GM19372 (cell line): ENCODE results near the gene PLA2G5.
"Not testable (repeated sequence)": the region's sequence is repeated elsewhere in the genome, so short reads cannot be mapped to it uniquely, and the experiment has no call there.

Experiments
- ATAC-seq: cut with Tn5 transposase; IDR thresholded peaks from one replicate; pipeline ENCODE4 v1.9.1; 2021; ENCODE audit warnings: mild to moderate bottlenecking, low read depth, moderate library complexity; ENCODE audit not compliant: unreplicated experiment

The PLA2G5 gene

GRCh38 chr1:20114021-20114648, 44.1 kb downstream of the PLA2G5 start:
- ATAC-seq = no peak

DNA sequence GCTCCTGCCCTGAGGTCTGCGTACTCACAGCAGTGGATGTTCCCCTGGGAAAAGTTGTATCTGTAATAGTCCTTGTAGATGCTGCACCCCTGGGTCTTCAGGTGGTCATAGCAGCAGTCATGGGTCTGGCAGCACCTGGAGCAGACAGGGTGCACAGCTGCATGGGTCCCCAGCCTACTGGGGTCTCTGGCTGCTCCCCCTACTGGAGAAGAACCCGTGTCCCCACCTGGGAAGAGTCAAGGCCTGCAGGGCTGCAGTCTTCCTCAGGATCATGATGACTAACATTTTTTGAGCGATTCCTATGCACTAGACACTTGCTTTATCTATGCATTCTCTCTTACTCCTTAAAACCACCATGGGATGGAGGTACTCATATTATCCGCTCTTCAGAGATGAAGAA, 45.5 kb downstream of the PLA2G5 start:
- no peak for ATAC-seq

- ATAC-seq = no peak
Measured at GRCh38 chr1:20115916-20116315, 45.9 kb downstream of the PLA2G5 start.

- ATAC-seq = no peak
Measured at GRCh38 chr1:20117236-20117635, 47.2 kb downstream of the PLA2G5 start.

- ATAC-seq = no peak
Measured at GRCh38 chr1:20119347-20119746, 49.4 kb downstream of the PLA2G5 start, which contains the start of gene PLA2G2D. PLA2G2D (minus strand) TSS chr1:20119536; CDS start chr1:20119498, 38 bp downstream.

DNA sequence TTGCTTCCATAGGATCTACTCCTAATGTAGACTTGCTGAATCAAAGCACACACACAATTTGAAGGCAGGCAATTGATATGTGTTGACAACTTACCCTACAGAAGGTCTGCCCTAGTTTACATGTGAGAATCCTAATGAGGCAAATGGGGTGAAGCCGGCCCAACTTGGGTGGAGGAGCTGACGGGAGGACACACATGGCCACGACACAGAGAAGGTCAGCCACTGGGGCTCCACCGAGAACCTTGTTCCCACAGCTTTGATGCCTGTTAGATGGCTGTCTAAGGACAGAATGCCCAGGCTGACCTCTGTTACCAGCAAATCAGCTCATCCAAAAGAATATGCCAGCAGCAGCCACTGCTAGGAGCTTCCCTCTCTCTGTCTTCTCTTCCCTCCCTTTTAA, 50.8 kb downstream of the PLA2G5 start:
- no peak for ATAC-seq

DNA sequence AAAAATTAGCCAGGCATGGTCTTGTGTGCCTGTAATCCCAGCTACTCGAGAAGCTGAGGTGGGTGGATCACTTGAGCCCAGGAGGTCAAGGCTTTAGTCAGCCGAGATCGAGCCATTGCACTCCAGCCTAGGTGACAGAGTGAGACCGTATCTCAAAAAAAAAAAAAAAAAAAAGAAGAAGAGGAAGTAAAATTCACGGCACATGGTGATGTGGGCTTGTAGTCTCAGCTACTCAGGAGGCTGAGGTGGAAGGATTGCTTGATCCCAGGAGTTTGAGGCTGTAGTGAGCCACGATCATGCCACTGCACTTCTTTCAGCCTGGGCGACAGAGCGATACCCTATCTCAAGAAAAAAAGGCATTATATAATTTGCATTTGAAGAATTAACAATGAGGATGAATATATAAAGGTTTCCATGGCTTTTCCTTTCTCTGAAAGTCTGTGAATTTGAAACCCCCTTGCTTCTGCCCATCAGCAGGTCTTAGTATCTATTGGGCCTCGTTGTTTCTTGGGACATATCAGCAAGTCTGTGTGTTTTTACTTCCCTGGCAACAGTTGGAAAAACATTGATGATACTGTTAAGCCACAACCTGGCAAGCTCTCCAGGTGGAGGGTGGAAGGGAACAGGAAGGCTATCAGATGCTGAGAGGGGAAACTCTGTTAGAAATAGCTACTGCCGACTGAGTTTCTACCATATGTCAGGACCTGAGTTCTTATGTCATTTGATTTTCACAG, 53.9 kb downstream of the PLA2G5 start:
- ATAC-seq = no peak

DNA sequence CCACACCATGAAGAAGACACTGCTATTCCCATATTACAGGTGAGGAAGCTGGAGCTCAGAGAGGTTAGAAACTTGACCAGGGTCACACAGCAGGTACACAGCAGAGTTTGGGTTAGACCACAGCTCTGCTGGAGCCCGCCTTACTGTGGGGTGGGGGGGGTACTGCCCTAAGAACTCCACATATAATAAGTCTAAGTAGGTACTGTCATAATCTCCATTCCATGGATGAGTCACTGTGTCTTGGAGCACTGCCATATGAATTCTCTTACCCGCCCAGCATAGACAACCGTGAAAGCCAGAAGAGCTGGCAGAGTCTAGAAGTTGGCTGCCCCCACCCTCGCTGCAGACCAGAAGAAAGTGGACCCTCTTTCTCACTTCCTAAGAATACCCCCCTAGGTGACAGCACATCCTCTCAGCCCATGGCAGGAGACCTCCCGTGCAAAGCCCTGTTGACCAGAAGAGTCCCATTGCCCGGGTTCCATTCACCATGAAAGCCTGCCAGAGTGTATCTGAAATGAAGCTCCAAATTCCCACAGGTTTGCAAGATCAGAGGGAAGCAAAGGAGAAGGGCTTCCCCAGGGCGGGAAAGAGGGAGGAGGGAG, 54.6 kb downstream of the PLA2G5 start:
- ATAC-seq = no peak

GRCh38 chr1:20125100-20125499, 55.1 kb downstream of the PLA2G5 start:
- ATAC-seq = no peak

DNA sequence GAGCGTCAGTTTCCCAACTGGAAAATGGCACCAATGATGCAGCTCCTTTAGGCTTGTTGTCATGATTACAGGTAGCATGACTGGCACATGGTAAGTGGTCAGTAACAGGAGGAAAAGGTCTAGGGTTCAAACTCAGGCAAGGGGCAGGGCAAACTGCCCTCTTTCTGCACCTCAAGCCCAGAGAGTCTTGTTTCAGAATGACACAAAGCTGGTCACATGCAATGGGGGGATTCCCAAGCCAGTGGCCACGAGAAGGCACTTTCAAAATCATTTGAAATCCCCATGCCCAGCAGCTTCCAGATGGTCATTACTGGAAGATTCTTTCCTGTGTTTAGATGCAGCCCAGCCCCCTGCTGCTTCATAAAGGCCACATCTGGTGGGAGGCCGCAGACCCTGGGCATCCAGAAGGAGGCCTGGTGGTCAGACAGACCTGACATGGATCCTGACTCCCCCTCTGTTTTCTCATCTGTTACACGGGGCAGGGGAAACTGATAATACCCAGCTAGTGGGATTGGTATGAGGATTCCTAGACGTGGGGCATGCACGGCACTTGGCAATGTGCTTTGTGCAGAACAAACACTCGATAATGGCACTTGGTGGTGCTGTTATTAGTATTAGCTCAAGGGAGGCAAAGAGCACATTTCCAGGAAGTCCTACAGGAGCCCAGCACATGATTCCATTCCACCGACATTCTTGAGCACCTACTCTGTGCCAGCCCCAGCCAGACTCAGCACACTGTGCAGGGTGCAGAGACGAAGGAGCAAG, 56.2 kb downstream of the PLA2G5 start:
- ATAC-seq = no peak

DNA sequence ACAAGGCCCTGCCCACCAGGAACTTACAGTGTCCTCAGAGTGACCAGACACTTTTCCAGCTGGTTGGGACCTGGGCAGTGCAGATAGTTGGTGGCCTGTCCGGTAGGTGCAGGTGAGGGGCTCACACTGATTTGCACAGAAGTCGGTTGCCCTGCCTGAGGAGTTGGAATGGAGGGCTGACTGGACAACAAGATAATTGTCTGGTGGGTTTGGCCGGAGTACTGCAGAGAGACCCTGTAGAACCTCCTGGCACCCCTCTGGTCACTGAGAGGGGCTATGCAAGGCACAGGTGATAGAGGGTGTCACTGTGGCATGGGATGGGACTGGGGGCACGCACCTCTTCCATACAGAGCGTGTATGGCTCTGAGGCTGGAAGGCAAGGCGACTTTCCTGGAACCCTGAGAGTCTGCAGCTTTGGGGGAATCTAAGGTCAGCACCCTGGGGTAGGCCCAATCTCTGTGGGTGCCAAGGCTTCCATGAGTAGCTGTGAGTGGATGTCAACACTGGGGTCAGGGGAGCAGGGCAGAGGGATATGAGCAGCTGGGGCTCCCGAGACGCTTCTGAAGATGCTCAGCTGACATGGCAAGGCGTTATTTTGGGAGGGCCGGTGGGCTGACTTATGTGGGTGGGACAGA, 56.9 kb downstream of the PLA2G5 start:
- ATAC-seq = no peak

DNA sequence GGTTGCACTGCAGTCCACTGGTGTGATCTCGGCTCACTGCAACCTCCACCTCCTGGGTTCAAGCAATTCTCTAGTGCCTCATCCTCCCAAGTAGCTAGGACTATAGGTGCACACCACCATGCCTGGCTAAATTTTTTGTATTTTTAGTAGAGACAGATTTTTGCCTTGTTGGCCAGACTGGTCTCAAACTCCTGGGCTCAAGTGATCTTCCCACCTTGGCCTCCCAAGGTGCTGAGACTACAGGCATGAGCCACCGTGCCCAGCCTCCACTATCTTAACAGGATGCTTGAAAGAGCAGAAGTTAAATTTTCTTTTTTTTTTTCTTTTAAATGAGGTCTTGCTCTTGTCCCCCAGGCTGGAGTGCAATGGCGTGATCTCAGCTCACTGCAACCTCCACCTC, 60.5 kb downstream of the PLA2G5 start:
- not testable (repeated sequence) for ATAC-seq

- ATAC-seq = no peak
Measured at GRCh38 chr1:20134995-20135394, 65.0 kb downstream of the PLA2G5 start.

- ATAC-seq = no peak
Measured at GRCh38 chr1:20136249-20136648, 66.3 kb downstream of the PLA2G5 start.

GRCh38 chr1:20137055-20137454, 67.1 kb downstream of the PLA2G5 start:
- ATAC-seq = no peak

GRCh38 chr1:20137604-20138003, 67.6 kb downstream of the PLA2G5 start:
- ATAC-seq = no peak

GRCh38 chr1:20138346-20138745, 68.4 kb downstream of the PLA2G5 start:
- ATAC-seq = no peak

DNA sequence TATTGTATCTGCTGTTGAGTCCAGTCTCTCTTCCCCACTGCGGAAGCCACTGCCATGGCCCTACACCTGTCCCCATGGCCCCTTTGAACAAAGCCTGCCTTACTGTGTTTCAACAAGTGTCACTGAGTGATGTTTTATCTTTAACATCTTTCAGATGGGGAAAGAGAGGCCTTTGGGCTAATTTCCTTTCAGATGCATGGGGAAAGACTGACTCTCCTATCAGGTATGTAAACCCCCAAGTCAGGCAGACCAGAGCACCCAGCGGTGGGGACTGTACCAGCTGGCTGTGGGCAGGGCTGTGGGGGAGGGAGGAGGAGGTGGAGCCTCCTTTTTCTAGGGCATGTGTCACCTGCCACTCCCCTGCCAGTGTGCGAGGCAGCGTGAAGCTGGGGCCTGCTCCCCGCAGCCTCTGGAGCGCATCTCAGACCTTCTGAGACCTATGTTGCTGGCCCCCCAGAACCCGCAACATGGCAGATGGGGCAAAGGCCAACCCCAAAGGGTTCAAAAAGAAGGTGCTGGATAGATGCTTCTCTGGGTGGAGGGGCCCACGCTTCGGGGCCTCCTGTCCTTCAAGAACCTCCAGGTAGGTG, 69.1 kb downstream of the PLA2G5 start, which contains the start of gene PLA2G2F:
Gene PLA2G2F, plus strand, starts transcription at position 363 of the 590 bp plus-strand sequence. Its CDS starts 105 bp downstream, at position 468.
- ATAC-seq = no peak

DNA sequence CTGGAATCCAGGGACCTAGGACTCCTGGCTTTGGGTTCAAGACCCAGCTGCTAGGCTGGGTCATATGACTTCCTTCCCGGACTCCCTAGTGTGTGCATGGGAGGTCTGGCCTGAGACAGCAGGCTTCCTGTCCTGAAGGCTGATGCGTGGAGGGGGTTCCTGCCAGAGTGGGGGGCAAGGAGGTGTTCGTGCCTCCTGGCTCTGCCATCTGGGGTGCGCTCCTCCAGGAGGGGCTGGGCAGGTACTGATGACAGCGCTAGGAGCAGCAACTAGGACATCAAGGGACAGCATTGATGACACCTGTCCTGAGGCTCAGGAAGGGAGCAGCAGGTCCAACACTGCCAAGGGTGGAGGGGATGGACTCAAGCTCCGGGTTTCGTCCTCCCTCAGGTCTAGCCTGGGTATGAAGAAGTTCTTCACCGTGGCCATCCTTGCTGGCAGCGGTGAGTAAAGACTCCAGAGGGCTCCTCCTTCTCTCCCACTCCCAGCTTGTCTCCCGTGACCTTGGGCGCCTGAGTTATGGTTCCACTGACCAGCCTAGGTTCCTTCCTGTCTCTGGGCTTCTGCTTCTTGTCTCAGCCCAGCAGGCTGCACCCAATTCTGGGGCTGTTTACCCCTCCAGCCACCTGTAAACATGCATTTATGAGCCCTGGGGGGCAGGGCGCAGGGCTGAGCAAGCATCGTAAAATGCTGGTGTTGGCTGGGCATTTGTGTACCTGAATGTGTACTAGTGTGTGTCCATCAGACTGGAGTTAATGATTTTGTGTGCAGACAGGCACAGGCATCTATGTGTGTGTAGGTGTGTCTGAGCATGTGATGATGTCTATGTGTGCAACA, 70.0 kb downstream of the PLA2G5 start:
- ATAC-seq = no peak
